Immature natural killer cell (primary cell): ENCODE results near the gene KMT5B. TPM values are rescaled to one million over a fixed set of nuclear protein-coding genes. Genes with fewer than 3 reads are reported as not detected.

Experiments
- DNase-seq, 3 donors: peaks; one replicate each; pipeline ENCODE4 v3.0.0; 2022; ENCODE audit warnings: mixed read lengths in 1 of 3
- H3K27ac Mint-ChIP-seq, 6 donors: one replicate each; pipeline ENCODE4 v1.8.0; 2020; ENCODE audit warnings: mixed read lengths in 6 of 6, mild to moderate bottlenecking in 5 of 6, inconsistent platforms in 4 of 6, moderate library complexity in 3 of 6
- H3K27me3 Mint-ChIP-seq, 3 donors: one replicate each; pipeline ENCODE4 v1.8.0; 2020 to 2021; ENCODE audit warnings: low read depth in 3 of 3, mild to moderate bottlenecking in 3 of 3, mixed read lengths in 3 of 3, moderate library complexity in 3 of 3, inconsistent platforms in 1 of 3
- H3K36me3 Mint-ChIP-seq, 3 donors: one replicate each; pipeline ENCODE4 v1.8.0; 2020; ENCODE audit warnings: mixed read lengths in 3 of 3, inconsistent platforms in 2 of 3, mild to moderate bottlenecking in 2 of 3
- H3K4me1 Mint-ChIP-seq, 2 donors: one replicate each; pipeline ENCODE4 v1.8.0; 2020; ENCODE audit warnings: inconsistent platforms in 2 of 2, mild to moderate bottlenecking in 2 of 2, mixed read lengths in 2 of 2, moderate library complexity in 1 of 2
- H3K4me3 Mint-ChIP-seq, 5 donors: one replicate each; pipeline ENCODE4 v1.8.0; 2020; ENCODE audit warnings: mild to moderate bottlenecking in 5 of 5, mixed read lengths in 5 of 5, inconsistent platforms in 3 of 5, moderate library complexity in 3 of 5
- H3K9me3 Mint-ChIP-seq, 6 donors: one replicate each; pipeline ENCODE4 v1.8.0; 2020; ENCODE audit warnings: mild to moderate bottlenecking in 6 of 6, mixed read lengths in 6 of 6, inconsistent platforms in 4 of 6, moderate library complexity in 3 of 6
- polyA plus RNA-seq, 3 donors: library from polyadenylated mRNA; unstranded; fragments of 300-500 nt; fragmentation: Illumina TruSeq; gene quantifications; one replicate each; pipeline ENCODE4 v1.2.3, GENCODE V29; 2021

Gene KMT5B
- polyA plus RNA-seq, 3 donors from 2014 or later: 23.9 to 58.5 (median 30.0) TPM

DNA sequence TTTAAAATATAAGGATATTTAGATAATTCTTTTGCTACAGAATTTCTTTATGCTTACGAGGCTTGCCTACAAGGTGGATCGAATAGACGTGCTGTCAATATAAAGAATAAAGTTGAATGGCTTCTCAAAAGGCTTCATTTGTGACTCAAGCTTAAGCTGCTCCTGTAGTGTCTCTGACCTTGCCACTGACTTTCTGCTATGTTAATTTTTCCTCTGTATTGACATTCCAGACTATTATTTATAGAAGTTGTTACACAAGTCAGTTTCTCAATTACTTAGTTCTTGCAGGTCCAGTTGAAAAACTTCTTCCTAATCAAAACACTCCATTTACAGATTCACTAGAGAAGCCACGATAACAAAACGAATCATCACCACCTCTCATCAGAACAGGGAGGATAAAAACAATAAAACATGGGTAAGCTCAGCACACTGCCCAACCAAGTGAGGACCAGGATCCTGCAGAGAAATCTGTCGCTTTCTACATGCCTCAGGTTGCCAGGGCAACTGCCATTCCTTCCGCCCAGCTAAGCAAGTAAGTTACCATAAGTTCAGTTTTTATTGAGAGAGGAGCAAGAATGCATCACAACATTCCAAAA, 52.9 kb downstream of the KMT5B start:
- Mint-ChIP-seq H3K9me3 (no peaks in the 10 kb centered on the region), H3K4me1 (no peaks in the 10 kb centered on the region), H3K27ac (peak overlapping the region in 3 of 6 donors; percentile 12 to 45 (median 17)), H3K27me3 (peaks cover 1 to 4% (median 2%) of the 10 kb centered on the region in 3 donors), H3K4me3 (no peak overlapping the region), H3K36me3 (peaks cover 0 to 28% (median 4%) of the 10 kb centered on the region in 3 donors)
- DNase-seq: no peak

DNA sequence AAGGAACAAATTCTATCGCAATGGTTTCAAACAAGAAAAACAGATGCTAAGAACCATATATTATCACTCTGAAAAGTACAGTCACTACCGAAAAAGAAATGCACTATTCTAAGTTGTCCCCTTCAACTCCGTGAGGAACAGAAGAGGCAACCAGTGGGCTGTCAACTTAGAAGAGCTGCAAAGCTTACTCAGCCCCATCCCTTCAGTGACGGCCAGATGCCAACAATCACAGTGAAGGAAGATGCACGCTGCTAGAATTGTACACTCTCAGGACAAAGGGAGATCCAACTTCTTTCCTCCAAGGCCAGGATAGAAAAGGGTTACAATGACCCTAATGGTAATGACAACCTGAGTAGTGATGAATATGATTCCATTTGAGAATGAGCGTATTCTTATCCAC, 53.4 kb downstream of the KMT5B start:
- Mint-ChIP-seq H3K27me3 (peaks cover 1 to 4% (median 2%) of the 10 kb centered on the region in 3 donors), H3K9me3 (no peaks in the 10 kb centered on the region), H3K27ac (no peak overlapping the region), H3K36me3 (peaks cover 0 to 28% (median 4%) of the 10 kb centered on the region in 3 donors), H3K4me3 (no peak overlapping the region), H3K4me1 (no peaks in the 10 kb centered on the region)
- no peak for DNase-seq

DNA sequence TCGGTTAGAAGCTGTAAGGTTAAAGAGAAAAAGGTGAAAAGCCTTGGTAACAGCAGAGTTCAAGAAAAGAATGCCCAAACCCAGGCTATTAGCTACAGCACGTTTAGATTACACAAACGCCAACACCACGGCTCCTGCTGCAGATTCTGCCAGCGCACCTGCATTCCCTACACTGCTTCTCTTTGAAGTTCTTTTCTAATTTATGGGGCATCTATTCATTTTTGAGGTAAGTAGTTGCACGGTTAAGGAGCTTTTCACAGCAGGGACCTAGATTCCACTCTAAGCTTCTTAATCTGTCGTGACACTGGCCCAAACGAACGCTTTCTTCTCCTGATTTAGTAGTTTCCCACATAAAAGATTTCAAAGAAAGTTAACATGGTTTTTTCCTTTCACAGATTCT, 53.9 kb downstream of the KMT5B start:
- H3K27ac Mint-ChIP-seq: no peak overlapping the region
- H3K27me3 Mint-ChIP-seq: peaks cover 1 to 4% (median 2%) of the 10 kb centered on the region in 3 donors
- no peak for DNase-seq
- no peak overlapping the region for H3K4me3 Mint-ChIP-seq
- H3K4me1 Mint-ChIP-seq: no peaks in the 10 kb centered on the region
- no peaks in the 10 kb centered on the region for H3K9me3 Mint-ChIP-seq
- H3K36me3 Mint-ChIP-seq: peaks cover 0 to 28% (median 4%) of the 10 kb centered on the region in 3 donors

- Mint-ChIP-seq H3K27me3 (peaks cover 1 to 4% (median 2%) of the 10 kb centered on the region in 3 donors), H3K9me3 (no peaks in the 10 kb centered on the region), H3K27ac (no peak overlapping the region), H3K4me1 (no peaks in the 10 kb centered on the region), H3K36me3 (peaks cover 0 to 28% (median 4%) of the 10 kb centered on the region in 3 donors), H3K4me3 (no peak overlapping the region)
- DNase-seq: no peak
Measured at GRCh38 chr11:68158580-68158979, 54.5 kb downstream of the KMT5B start.

DNA sequence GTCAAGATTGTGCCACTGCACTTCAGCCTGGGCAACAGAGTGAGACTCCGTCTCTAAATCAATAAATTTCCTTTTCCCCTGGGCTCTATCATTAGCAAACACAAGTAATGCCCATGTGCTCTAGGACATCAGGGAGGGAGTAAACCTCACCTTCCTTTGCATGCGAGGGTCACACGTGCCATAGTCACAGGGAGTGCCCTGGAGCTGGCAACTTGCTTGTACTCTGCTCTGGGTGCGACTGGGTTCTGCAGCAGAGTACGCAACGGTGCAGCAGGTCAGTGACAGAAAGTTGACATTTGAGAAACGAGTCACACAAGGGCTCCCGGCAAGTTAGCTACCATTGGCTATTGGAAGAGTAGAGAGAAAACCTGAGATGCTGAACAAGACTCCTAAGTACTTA, 59.4 kb downstream of the KMT5B start:
- H3K9me3 Mint-ChIP-seq: no peaks in the 10 kb centered on the region
- H3K27ac Mint-ChIP-seq: no peak overlapping the region
- no peaks in the 10 kb centered on the region for H3K4me1 Mint-ChIP-seq
- H3K27me3 Mint-ChIP-seq: peaks cover 0 to 2% (median 1%) of the 10 kb centered on the region in 3 donors
- no peak overlapping the region for H3K4me3 Mint-ChIP-seq
- H3K36me3 Mint-ChIP-seq: peaks cover 0 to 13% (median 4%) of the 10 kb centered on the region in 3 donors
- no peak for DNase-seq

DNA sequence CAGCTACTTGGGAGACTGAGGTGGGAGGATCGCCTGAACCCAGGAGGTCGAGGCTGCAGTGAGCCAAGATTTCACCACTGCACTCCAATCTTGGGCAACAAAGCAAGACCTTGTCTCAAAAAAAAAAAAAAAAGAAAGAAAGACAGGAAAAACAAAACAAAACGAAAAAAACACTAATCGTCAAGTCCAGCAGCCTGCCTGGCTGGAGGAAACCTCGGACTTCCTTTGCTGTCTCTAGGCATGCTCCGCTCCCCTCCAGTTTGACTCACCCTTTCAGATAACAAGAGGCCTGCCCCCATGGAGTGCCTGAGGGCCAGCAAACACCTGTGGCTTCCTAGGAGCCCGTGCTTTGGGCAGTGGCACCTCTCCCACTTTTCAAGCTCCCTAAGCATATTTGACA, 63.1 kb downstream of the KMT5B start:
- Mint-ChIP-seq H3K4me3 (no peak overlapping the region), H3K9me3 (no peaks in the 10 kb centered on the region), H3K27ac (no peak overlapping the region), H3K36me3 (no peaks in the 10 kb centered on the region), H3K4me1 (peaks cover 0 to 4% of the 10 kb centered on the region in 2 donors), H3K27me3 (peaks cover 0 to 9% (median 5%) of the 10 kb centered on the region in 3 donors)
- DNase-seq: no peak

DNA sequence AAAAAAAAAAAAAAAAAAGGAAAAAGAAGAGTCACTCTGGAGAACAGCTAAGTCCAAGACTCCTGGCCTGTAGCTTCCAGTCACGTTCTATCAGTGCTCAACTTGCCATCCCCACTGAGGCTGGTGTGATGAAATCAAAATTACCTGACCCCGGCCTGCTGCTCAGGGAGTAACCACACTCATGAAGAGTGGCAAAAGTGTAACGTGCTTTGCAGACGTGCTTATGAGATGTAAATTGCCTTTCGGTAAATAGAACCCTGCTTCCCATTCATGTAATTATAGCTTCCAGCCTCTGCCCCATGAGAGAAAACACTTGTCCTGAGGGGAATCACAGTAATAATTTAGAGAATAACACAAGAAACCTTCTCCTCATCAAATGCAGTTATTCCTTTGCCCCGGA, 63.7 kb downstream of the KMT5B start:
- H3K27me3 Mint-ChIP-seq: peaks cover 0 to 10% (median 5%) of the 10 kb centered on the region in 3 donors
- no peaks in the 10 kb centered on the region for H3K36me3 Mint-ChIP-seq
- H3K9me3 Mint-ChIP-seq: no peaks in the 10 kb centered on the region
- no peak for DNase-seq
- no peak overlapping the region for H3K27ac Mint-ChIP-seq
- H3K4me3 Mint-ChIP-seq: no peak overlapping the region
- peaks cover 0 to 9% of the 10 kb centered on the region in 2 donors for H3K4me1 Mint-ChIP-seq

DNA sequence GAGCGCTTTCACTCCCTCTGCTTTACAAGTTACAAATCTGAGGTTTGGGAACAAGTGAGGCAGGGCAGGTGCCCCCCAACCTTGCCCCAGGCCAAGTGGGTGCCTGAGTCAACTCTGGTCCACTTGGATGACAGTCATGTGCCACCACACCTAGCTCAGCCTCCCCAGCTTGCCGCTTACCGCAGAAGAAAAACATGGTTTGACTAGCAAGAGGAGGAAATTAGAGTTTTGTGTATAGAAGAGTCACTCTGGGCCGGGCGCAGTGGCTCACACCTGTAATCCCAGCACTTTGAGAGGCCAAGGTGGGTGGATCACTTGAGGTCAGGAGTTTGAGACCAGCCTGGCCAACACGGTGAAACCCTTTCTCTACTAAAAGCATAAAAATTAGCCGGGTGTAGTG, 64.2 kb downstream of the KMT5B start:
- Mint-ChIP-seq H3K36me3 (no peaks in the 10 kb centered on the region), H3K4me3 (no peak overlapping the region), H3K27me3 (peaks cover 0 to 10% (median 5%) of the 10 kb centered on the region in 3 donors)

DNA sequence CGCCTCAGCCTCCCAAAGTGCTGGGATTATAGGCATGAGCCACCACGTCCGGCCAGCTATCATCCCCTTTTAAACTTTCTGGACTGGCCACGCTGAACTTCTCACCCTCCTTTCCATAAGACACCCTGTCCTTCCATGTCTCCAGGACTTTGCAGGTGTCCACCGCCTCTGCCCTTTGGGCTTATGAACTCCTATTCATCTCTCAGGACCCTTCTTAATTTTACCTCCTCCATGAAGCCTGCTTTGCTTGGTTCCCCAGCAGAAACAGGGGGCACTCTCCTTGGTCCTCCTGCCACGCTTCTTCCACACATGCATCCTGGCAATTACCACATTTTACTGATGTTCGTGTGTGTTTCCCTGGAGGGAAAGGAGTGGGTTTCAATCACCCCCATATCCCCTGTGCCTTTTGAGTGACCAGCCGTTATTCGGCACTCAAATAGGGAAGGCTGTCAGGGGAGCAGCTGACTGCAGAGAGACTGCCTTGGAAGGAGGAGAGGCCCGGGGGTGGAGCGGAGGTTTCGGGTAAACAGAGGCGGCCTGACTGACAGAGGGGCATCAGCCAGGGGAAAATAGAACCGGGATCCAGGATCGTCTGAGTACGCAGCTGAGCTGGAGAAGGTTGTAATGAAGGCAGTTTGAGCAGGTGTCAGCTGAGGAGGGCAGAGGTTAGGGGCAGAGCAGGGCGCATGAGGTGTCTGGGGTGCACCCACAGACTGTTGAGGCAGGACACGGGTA, 64.9 kb downstream of the KMT5B start:
- Mint-ChIP-seq H3K4me3 (no peak overlapping the region), H3K27ac (no peak overlapping the region), H3K4me1 (peaks cover 0 to 10% of the 10 kb centered on the region in 2 donors), H3K27me3 (peaks cover 0 to 10% (median 5%) of the 10 kb centered on the region in 3 donors), H3K36me3 (no peaks in the 10 kb centered on the region), H3K9me3 (no peaks in the 10 kb centered on the region)
- no peak for DNase-seq

More for the DNA sequence above, 64.2 kb downstream of the KMT5B start:
- no peak for DNase-seq
- H3K27ac Mint-ChIP-seq: no peak overlapping the region
- H3K9me3 Mint-ChIP-seq: no peaks in the 10 kb centered on the region
- peaks cover 0 to 9% of the 10 kb centered on the region in 2 donors for H3K4me1 Mint-ChIP-seq

DNA sequence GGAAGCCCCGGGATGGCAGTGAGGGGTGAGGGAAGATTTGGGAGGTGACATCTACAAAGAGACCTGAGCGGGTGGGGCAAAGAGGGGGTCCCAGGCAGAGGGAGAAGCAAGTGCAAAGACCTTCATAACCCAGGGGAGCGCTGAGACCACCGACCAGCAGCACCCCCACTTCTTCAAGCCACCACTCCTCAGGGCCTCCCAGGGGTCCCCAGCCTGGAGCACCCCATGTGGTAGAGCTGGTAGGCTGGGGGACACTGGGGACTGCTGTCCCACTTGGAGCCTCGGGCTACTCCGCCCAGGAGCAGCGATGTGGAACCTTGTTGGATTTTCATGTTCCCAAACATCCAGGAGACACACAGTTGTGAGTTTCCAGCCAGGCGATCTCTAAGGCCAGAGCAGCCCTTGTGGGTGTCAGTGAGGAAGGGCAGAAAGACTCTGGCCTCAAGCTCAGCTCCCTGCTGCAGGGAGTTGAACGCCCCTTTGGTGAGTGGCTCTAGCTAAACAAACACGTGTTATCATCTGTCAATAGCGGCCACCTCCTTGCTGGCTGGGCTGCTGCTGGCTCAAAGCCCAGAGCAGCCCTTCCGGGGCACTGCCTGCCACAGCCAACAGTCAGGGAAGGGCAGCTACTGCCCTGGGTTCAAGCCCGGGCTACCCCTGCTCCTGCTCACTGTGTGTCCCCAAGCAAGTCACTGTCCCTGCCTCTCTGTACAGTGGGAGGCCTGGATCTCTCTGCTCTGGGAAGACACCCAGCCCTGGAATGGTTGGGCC, 66.2 kb downstream of the KMT5B start:
- Mint-ChIP-seq H3K4me3 (no peak overlapping the region), H3K9me3 (no peaks in the 10 kb centered on the region), H3K27ac (peak overlapping the region in 1 of 6 donors; percentile 19), H3K4me1 (peaks cover 6 to 20% of the 10 kb centered on the region in 2 donors), H3K36me3 (no peaks in the 10 kb centered on the region), H3K27me3 (peaks cover 0 to 10% (median 6%) of the 10 kb centered on the region in 3 donors)
- no peak for DNase-seq

- peaks cover 0 to 10% (median 6%) of the 10 kb centered on the region in 3 donors for H3K27me3 Mint-ChIP-seq
- no peaks in the 10 kb centered on the region for H3K9me3 Mint-ChIP-seq
- no peak for DNase-seq
Measured at GRCh38 chr11:68146010-68146540, 67.0 kb downstream of the KMT5B start.

DNA sequence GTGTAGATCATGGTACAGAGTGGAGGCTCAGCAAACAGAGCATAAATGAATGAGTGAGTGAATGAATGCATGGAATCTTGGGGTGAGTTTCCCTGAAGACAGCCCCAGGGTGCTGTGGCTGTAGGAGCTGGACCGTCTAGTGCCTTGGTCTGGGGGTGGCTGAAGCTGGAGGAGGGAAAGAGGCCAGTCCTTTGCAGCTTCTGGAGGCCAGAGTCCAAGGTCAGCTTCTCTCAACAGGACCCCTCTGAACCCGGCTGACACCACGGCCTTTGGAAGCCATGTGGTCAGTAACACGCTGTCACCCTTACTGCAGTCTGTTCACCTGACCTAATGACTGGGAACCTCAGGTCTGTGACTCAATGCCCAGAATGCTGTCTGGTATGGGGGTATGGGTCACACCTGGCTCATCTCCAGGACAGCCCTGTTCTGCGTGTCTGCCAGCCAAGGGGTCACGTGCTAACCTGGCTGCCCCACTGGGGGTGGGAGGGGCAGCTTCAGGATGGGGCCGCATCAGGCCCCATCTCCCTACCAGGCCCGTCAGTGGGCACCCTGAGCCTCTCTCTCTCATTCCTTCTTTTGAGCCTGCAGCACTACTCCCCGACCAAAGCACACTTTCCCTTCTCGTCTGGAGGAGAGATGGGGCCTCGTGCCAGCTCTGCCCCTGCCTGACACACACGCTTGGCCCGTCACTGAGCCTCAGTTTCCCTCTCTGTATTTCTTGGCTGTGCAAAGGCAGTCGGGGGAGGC, 67.8 kb downstream of the KMT5B start:
- no peak for DNase-seq
- Mint-ChIP-seq H3K27ac (peak overlapping the region in 1 of 6 donors; percentile 37), H3K4me1 (peaks cover 10 to 25% of the 10 kb centered on the region in 2 donors), H3K4me3 (no peak overlapping the region), H3K27me3 (peaks cover 2 to 10% (median 6%) of the 10 kb centered on the region in 3 donors), H3K36me3 (no peaks in the 10 kb centered on the region), H3K9me3 (no peaks in the 10 kb centered on the region)

More at GRCh38 chr11:68146010-68146540, 67.0 kb downstream of the KMT5B start:
- Mint-ChIP-seq H3K36me3 (no peaks in the 10 kb centered on the region), H3K27ac (no peak overlapping the region), H3K4me3 (no peak overlapping the region), H3K4me1 (peaks cover 10 to 25% of the 10 kb centered on the region in 2 donors)

DNA sequence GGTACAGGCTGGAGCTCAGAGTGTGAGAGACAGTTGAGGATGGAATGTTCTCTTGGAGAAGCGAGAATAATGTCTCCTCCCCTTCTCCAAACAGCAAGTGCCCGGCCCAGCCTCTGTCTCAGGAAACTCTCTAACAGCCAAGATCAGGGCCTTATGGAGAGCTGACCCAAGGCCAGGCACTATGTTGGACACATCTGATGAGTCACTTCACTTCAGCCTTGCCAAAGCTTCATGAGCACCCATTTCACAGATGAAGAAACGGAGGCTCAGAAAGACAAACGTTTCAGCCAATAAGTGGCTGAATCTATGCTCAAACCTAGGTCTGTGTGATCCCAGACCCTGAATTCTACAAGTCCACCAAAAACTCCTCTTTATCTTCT, 69.8 kb downstream of the KMT5B start:
- no peaks in the 10 kb centered on the region for H3K36me3 Mint-ChIP-seq
- H3K4me1 Mint-ChIP-seq: peaks cover 10 to 25% of the 10 kb centered on the region in 2 donors
- no peak overlapping the region for H3K4me3 Mint-ChIP-seq
- DNase-seq: no peak
- no peak overlapping the region for H3K27ac Mint-ChIP-seq
- no peaks in the 10 kb centered on the region for H3K9me3 Mint-ChIP-seq
- H3K27me3 Mint-ChIP-seq: peaks cover 3 to 10% (median 4%) of the 10 kb centered on the region in 3 donors
